KMS-11 (cell line): ENCODE data around the gene KRT31.
"Not testable (repeated sequence)": the region's sequence is repeated elsewhere in the genome, so short reads cannot be mapped to it uniquely, and the experiment has no call there.

Experiments used
- H2AFZ ChIP-seq: fragments of 200-600 bp; sonication (generic); 2 replicates; pipeline ENCODE4 v1.6.1; 2016; ENCODE audit warnings: antibody characterized with exemption, mixed run types, low read depth
- H3K27ac ChIP-seq: fragments of 200-600 bp; sonication (generic); 2 replicates; pipeline ENCODE4 v1.6.1; 2016; ENCODE audit warnings: mild to moderate bottlenecking, mixed run types
- H3K27me3 ChIP-seq: fragments of 200-600 bp; sonication (generic); 2 replicates; pipeline ENCODE4 v1.6.1; 2017; ENCODE audit warnings: mild to moderate bottlenecking, low read depth, mixed run types, moderate library complexity; ENCODE audit not compliant: insufficient read depth
- H3K36me3 ChIP-seq: fragments of 200-600 bp; sonication (generic); 2 replicates; pipeline ENCODE4 v1.6.1; 2017; ENCODE audit warnings: mild to moderate bottlenecking, mixed run types; ENCODE audit not compliant: insufficient read depth
- H3K4me1 ChIP-seq: fragments of 200-600 bp; sonication (generic); 2 replicates; pipeline ENCODE4 v1.6.1; 2016; ENCODE audit warnings: mild to moderate bottlenecking, low read depth, mixed run types; ENCODE audit not compliant: poor library complexity, severe bottlenecking
- H3K4me2 ChIP-seq: fragments of 200-600 bp; sonication (generic); 2 replicates; pipeline ENCODE4 v1.7.0; 2016; ENCODE audit warnings: mild to moderate bottlenecking, mixed run types
- H3K4me3 ChIP-seq: fragments of 200-600 bp; sonication (generic); IDR thresholded peaks from 2 replicates; pipeline ENCODE4 v1.6.1; 2017; ENCODE audit warnings: low read depth, low read length, mixed read lengths; ENCODE audit not compliant: insufficient read depth
- H3K79me2 ChIP-seq: fragments of 200-600 bp; sonication (generic); 2 replicates; pipeline ENCODE4 v1.6.1; 2016; ENCODE audit warnings: low read depth, mixed run types; ENCODE audit not compliant: insufficient read depth
- H3K9ac ChIP-seq: fragments of 200-600 bp; sonication (generic); 2 replicates; pipeline ENCODE4 v1.6.1; 2016; ENCODE audit warnings: mild to moderate bottlenecking, mixed run types
- H4K20me1 ChIP-seq: fragments of 200-600 bp; sonication (generic); 2 replicates; pipeline ENCODE4 v1.6.1; 2016; ENCODE audit warnings: mild to moderate bottlenecking, mixed run types; ENCODE audit not compliant: insufficient read depth
- TF ChIP-seq, protein P1 (sequence below): fragments of 200-600 bp; sonication (generic); conservative IDR thresholded peaks from 2 replicates; pipeline ENCODE4 v1.6.1; 2017; ENCODE audit warnings: low read depth, mild to moderate bottlenecking, antibody characterized with exemption, low read length, moderate library complexity, mixed read lengths

The KRT31 gene

DNA sequence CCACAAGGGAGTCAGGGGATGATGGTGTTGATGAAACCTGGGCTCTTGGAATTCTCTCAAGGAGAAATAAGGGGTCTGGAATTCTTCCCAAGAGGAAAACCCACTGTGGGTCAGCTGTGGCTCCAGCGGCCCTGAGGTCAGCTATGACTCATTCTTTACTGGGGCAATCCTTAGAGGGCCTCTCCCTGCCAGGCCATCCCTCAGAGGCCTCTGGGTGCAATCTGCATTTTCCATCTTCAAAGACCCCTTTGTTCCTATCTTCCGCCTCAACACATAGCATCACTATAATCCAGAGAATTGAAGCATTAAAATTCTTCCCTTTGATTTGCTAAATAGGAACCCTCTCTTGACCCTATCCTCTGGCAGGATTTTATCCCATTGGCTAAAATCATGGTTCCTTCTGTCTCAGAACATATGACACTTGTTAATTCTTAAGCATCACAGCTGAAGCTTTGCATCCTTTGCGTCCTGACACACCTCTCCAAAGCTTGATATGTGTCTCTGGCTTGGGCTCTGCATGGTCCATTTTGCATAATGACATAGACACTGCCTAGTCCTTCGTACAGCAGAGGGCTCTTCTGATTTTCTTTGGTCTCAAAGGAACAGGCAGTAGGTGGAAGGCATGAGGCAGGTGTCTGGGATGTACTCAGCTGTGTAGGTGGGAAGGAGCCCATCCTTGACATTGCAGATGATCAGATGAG lies 31.3 kb upstream of the KRT31 start:
- no peaks in the 10 kb centered on the region for H3K36me3 ChIP-seq
- no peak overlapping the region for H3K9ac ChIP-seq
- H3K4me2 ChIP-seq: no peak overlapping the region
- H3K79me2 ChIP-seq: no peaks in the 10 kb centered on the region
- no peaks in the 10 kb centered on the region for H3K27me3 ChIP-seq
- no peak overlapping the region for H3K27ac ChIP-seq
- TF ChIP-seq, protein P1, sequence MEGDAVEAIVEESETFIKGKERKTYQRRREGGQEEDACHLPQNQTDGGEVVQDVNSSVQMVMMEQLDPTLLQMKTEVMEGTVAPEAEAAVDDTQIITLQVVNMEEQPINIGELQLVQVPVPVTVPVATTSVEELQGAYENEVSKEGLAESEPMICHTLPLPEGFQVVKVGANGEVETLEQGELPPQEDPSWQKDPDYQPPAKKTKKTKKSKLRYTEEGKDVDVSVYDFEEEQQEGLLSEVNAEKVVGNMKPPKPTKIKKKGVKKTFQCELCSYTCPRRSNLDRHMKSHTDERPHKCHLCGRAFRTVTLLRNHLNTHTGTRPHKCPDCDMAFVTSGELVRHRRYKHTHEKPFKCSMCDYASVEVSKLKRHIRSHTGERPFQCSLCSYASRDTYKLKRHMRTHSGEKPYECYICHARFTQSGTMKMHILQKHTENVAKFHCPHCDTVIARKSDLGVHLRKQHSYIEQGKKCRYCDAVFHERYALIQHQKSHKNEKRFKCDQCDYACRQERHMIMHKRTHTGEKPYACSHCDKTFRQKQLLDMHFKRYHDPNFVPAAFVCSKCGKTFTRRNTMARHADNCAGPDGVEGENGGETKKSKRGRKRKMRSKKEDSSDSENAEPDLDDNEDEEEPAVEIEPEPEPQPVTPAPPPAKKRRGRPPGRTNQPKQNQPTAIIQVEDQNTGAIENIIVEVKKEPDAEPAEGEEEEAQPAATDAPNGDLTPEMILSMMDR: no peak
- H4K20me1 ChIP-seq: no peaks in the 10 kb centered on the region
- H3K4me3 ChIP-seq: no peak overlapping the region
- no peak overlapping the region for H2AFZ ChIP-seq
- H3K4me1 ChIP-seq: no peaks in the 10 kb centered on the region

GRCh38 chr17:41424111-41424635 lies 26.8 kb upstream of the KRT31 start, which contains the start of gene KRT37:
TSS of gene KRT37 (minus strand) at chr17:41424585. CDS start at chr17:41424523, 62 bp downstream.
- no peaks in the 10 kb centered on the region for H3K4me1 ChIP-seq
- TF ChIP-seq, protein P1: no peak
- H3K79me2 ChIP-seq: no peaks in the 10 kb centered on the region
- no peaks in the 10 kb centered on the region; the same call in 1 of the 2 replicates for H3K27me3 ChIP-seq
- no peak within 1 kb of the TSS for H3K4me3 ChIP-seq
- H3K27ac ChIP-seq: no peak within 1 kb of the TSS
- H3K36me3 ChIP-seq: no peaks in the 10 kb centered on the region
- H4K20me1 ChIP-seq: no peaks in the 10 kb centered on the region
- no peak within 1 kb of the TSS for H3K9ac ChIP-seq
- no peak within 1 kb of the TSS for H3K4me2 ChIP-seq
- H2AFZ ChIP-seq: no peak within 1 kb of the TSS

- not testable (repeated sequence) for H3K36me3 ChIP-seq, H3K79me2 ChIP-seq, H3K4me3 ChIP-seq, H4K20me1 ChIP-seq, H2AFZ ChIP-seq, H3K27me3 ChIP-seq, H3K27ac ChIP-seq, H3K9ac ChIP-seq, H3K4me2 ChIP-seq, H3K4me1 ChIP-seq
Observed at GRCh38 chr17:41422586-41422985, 25.2 kb upstream of the KRT31 start.

- Histone ChIP-seq H3K9ac (no peak overlapping the region), H3K4me1 (no peaks in the 10 kb centered on the region), H3K4me2 (no peak overlapping the region)
Observed at GRCh38 chr17:41421617-41422016, 24.2 kb upstream of the KRT31 start.

More at GRCh38 chr17:41421617-41422016, 24.2 kb upstream of the KRT31 start:
- H3K4me3 ChIP-seq: no peak overlapping the region
- no peak overlapping the region for H3K27ac ChIP-seq
- H4K20me1 ChIP-seq: no peaks in the 10 kb centered on the region
- no peaks in the 10 kb centered on the region; the same call in 1 of the 2 replicates for H3K27me3 ChIP-seq
- no peaks in the 10 kb centered on the region for H3K79me2 ChIP-seq
- TF ChIP-seq, protein P1: no peak
- H2AFZ ChIP-seq: no peak overlapping the region
- H3K36me3 ChIP-seq: no peaks in the 10 kb centered on the region
